Heart right ventricle (tissue), 16 donors: ENCODE data around the gene LRRC75B. TPM values are rescaled to one million over a fixed set of nuclear protein-coding genes. Genes with fewer than 3 reads are reported as not detected.

Experiments
- ATAC-seq, 8 donors: fragments of 200-7000 bp; cut with Tn5 transposase; one replicate each; pipeline ENCODE4 v1.9.1; 2020; ENCODE audit warnings: mild to moderate bottlenecking in 8 of 8, moderate library complexity in 8 of 8, moderate number of reproducible peaks in 1 of 8
- DNase-seq, 2 donors: peaks; one replicate each; pipeline ENCODE4 v3.0.0-alpha.2; 2020
- H3K27ac ChIP-seq, 10 donors: fragments of 200-600 bp; sonication (generic) in 2 of 10; one replicate each; pipeline versions ENCODE4 v1.5.0 to v1.8.0; 2020 to 2022; ENCODE audit warnings: mild to moderate bottlenecking in 3 of 10
- H3K27me3 ChIP-seq, 7 donors: fragments of 200-600 bp; one replicate each; pipeline ENCODE4 v1.8.0; 2021 to 2022; ENCODE audit warnings: mild to moderate bottlenecking in 2 of 7
- H3K36me3 ChIP-seq, 9 donors: fragments of 200-600 bp; sonication (generic) in 1 of 9; one replicate each; pipeline versions ENCODE4 v1.5.0 to v1.8.0; 2020 to 2022; ENCODE audit warnings: mild to moderate bottlenecking in 2 of 9
- H3K4me1 ChIP-seq, 9 donors: fragments of 200-600 bp; sonication (generic) in 1 of 9; one replicate each; pipeline versions ENCODE4 v1.5.0 to v1.8.0; 2020 to 2022; ENCODE audit warnings: mild to moderate bottlenecking in 4 of 9
- H3K4me3 ChIP-seq, 10 donors: fragments of 200-600 bp; sonication (generic) in 2 of 10; one replicate each; pipeline versions ENCODE4 v1.5.0 to v1.8.0; 2020 to 2022; ENCODE audit warnings: mild to moderate bottlenecking in 7 of 10, moderate library complexity in 2 of 10
- H3K9me3 ChIP-seq, 11 donors: fragments of 200-600 bp in 10 of 11; sonication (generic) in 2 of 11; one replicate each; pipeline versions ENCODE4 v1.5.0 to v1.8.0; 2013 to 2022; ENCODE audit warnings: mild to moderate bottlenecking in 2 of 11, control low read depth in 1 of 11, moderate library complexity in 1 of 11
- CTCF ChIP-seq, 9 donors: fragments of 200-600 bp; sonication (generic) in 2 of 9; IDR thresholded peaks; one replicate each; pipeline versions ENCODE4 v1.5.0 to v1.8.0; 2021 to 2022; ENCODE audit warnings: antibody characterized with exemption in 9 of 9, mild to moderate bottlenecking in 5 of 9, moderate library complexity in 1 of 9
- WGBS, 2 donors: extraction: QIAGEN DNeasy Blood & Tissue Kit; methylation state at CpG; one replicate each; pipeline ENCODE4 v1.1.7; 2013; ENCODE audit warnings: inconsistent platforms in 1 of 2; 5-methylcytosine and 5-hydroxymethylcytosine counted together
- intact Hi-C, 10 donors: fragments of 100-400 bp; cut with DNase I; formaldehyde crosslinking; loops; one replicate each; pipeline versions ENCODE4 v1.11.1 to v1.14.2; 2022
- polyA plus RNA-seq, 2 donors: library from polyadenylated mRNA; stranded (reverse); fragments of 200-250 nt; gene quantifications; one replicate each; pipeline ENCODE4 v1.2.3, GENCODE V29; 2013
- total RNA-seq, 10 donors: library from RNA; stranded (reverse); fragmentation: NEBNext Ultra II Directional in 3 of 10; extraction: Animal tissue kit (Norgen Biotek cat#: 25700) in 3 of 10; gene quantifications; one replicate each; pipeline versions ENCODE4 v1.2.1 to v1.2.4, GENCODE V29; 2021 to 2023
- donor health status: Arrhythmogenic right ventricular cardiomyopathy.
- donor health status: ischemic (EF 13 %, LVEDD 7.1; RV severe dilation, severe dysfunction).
- donor health status: healthy with polysubstance abuse.
- donor health status: DM: no; HTN: yes; CAD: no.
- donor health status: DM: no; HTN: no; CAD: no.
- donor health status: ischemic (EF 25% LVEDD 6.9; RV normal size, moderate dysfunction).
- donor health status: ischemic (EF 25% LVEDD 5.7; RV mildly dilated, moderate dysfunction).
- donor health status: healthy.
- donor health status: DM: yes; HTN: yes; CAD: no.
- donor health status: Ischemic cardiomyopathy.
- donor health status: ischemic (EF 35%, LVEDD 5.7; RV mildly dilated, moderate dysfunction).
- donor health status: nonischemic (EF 11% LVEDD 7.7; RV severe dilation, severe dysfunction).
- donor health status: DM: yes; HTN: yes; CAD: no.
- donor health status: PGD.
- donor health status: ischemic (EF 29% LVEDD 5.4; RV normal size, mild dysfunction).
- donor health status: nonischemic (EF 23%, LVEDD 6.1; RV moderate dilation, normal function).

The LRRC75B gene
- total and polyA plus RNA-seq, 12 donors: 2.0 to 12.4 (median 4.3) TPM

GRCh38 chr22:24587948-24588347, 4.9 kb downstream of the LRRC75B start:
- no peak for DNase-seq
- H3K27ac ChIP-seq: no peak overlapping the region
- H3K4me3 ChIP-seq: no peak overlapping the region
- no peaks in the 10 kb centered on the region for H3K9me3 ChIP-seq
- H3K36me3 ChIP-seq: peaks cover 0 to 45% (median 0%) of the 10 kb centered on the region in 9 donors
- no peak for ATAC-seq
- H3K27me3 ChIP-seq: no peaks in the 10 kb centered on the region
- H3K4me1 ChIP-seq: peaks cover 0 to 30% (median 12%) of the 10 kb centered on the region in 9 donors
- 80 to 81% methylated on average over 8 of the region's 8 CpGs for WGBS, 2 donors
- intact Hi-C loops: no loop called here
- TF ChIP-seq CTCF (IDR thresholded peaks at IDR 0.05): no peak

GRCh38 chr22:24587251-24587650, 5.6 kb downstream of the LRRC75B start:
- no peak for TF ChIP-seq CTCF (IDR thresholded peaks at IDR 0.05)
- peaks cover 0 to 27% (median 14%) of the 10 kb centered on the region in 9 donors for H3K4me1 ChIP-seq
- DNase-seq (no peak), ATAC-seq (no peak)
- intact Hi-C loops: no loop called here
- H3K36me3 ChIP-seq: peaks cover 0 to 45% (median 0%) of the 10 kb centered on the region in 9 donors
- H3K9me3 ChIP-seq: no peaks in the 10 kb centered on the region
- H3K27ac ChIP-seq: no peak overlapping the region
- no peaks in the 10 kb centered on the region for H3K27me3 ChIP-seq
- 79 to 85% methylated on average over 5 of the region's 5 CpGs for WGBS, 2 donors
- H3K4me3 ChIP-seq: no peak overlapping the region

GRCh38 chr22:24585927-24586546, 6.8 kb downstream of the LRRC75B start:
- DNase-seq: no peak
- Histone ChIP-seq H3K4me1 (peaks cover 0 to 19% (median 12%) of the 10 kb centered on the region in 9 donors), H3K27me3 (no peaks in the 10 kb centered on the region), H3K4me3 (no peak overlapping the region), H3K9me3 (no peaks in the 10 kb centered on the region), H3K27ac (no peak overlapping the region), H3K36me3 (peaks cover 0 to 45% (median 0%) of the 10 kb centered on the region in 9 donors)
- no peak for TF ChIP-seq CTCF (IDR thresholded peaks at IDR 0.05)
- ATAC-seq: no peak
- intact Hi-C loops: no loop called here
- 95 to 96% methylated on average over 24 of the region's 24 CpGs for WGBS, 2 donors

GRCh38 chr22:24585461-24585860, 7.4 kb downstream of the LRRC75B start:
- no peaks in the 10 kb centered on the region for H3K9me3 ChIP-seq
- 93 to 98% methylated on average over 3 of the region's 3 CpGs for WGBS, 2 donors
- intact Hi-C loops: no loop called here
- no peak for TF ChIP-seq CTCF (IDR thresholded peaks at IDR 0.05)
- no peak overlapping the region for H3K4me3 ChIP-seq
- H3K36me3 ChIP-seq: peaks cover 0 to 45% (median 0%) of the 10 kb centered on the region in 9 donors
- H3K4me1 ChIP-seq: peaks cover 0 to 19% (median 12%) of the 10 kb centered on the region in 9 donors
- H3K27me3 ChIP-seq: no peaks in the 10 kb centered on the region
- no peak for ATAC-seq
- no peak for DNase-seq
- no peak overlapping the region for H3K27ac ChIP-seq
